Peyer's patch (tissue), 4 donors: ENCODE measurements around the gene TUBD1.

ENCODE experiments used
- POLR2A ChIP-seq, 2 donors: fragments of 450-650 bp; IDR thresholded peaks; one replicate each; pipeline ENCODE4 v1.5.1; 2017; ENCODE audit warnings: antibody characterized with exemption in 2 of 2, mild to moderate bottlenecking in 2 of 2, moderate library complexity in 2 of 2
- TF ChIP-seq, protein P1 (sequence below), 6 experiments: fragments of 450-650 bp in 4 of 6; fragments of 200-600 bp in 2 of 6; sonication (generic) in 1 of 6; IDR thresholded peaks; one replicate each; pipeline ENCODE4 v1.5.1; 2017 to 2019; ENCODE audit warnings: antibody characterized with exemption in 6 of 6, mild to moderate bottlenecking in 3 of 6, moderate library complexity in 1 of 6

DNA sequence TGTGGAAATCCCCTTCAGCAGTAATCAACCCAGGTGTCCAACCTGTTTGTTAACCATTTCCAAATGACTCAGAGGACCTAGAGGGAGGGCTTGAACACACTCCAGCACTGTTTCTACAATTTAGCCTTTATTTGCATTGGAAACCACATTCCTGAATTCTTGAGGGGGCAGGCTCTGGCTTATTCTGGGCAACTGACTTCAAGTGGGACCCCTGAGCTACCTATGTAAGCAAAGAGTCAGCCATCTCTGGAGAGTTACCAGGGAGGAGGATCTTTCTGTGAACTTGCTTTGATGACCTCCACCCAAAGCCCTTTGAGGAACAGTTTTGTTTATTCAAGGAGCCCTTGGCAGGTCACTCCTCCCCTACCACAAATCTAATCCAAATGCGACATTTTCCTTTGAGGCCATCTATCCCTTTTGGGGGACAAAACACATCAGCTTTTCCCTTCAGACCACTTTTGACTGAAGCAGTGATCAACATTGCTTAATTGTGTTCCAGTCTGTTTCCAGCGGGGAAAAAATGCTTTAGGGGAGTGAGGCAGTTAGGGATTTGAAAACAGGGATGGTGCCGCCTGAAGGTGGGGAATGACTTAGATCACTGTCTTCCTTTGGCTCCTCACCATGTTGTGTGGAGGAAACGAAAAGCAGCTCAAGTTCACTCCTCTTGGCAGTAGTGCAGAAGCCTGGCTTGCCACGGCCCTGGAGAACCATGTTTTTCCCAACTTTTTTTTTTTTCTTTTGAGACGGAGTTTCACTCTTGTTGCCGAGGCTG is 46.2 kb downstream of the TUBD1 start:
- TF ChIP-seq, protein P1, sequence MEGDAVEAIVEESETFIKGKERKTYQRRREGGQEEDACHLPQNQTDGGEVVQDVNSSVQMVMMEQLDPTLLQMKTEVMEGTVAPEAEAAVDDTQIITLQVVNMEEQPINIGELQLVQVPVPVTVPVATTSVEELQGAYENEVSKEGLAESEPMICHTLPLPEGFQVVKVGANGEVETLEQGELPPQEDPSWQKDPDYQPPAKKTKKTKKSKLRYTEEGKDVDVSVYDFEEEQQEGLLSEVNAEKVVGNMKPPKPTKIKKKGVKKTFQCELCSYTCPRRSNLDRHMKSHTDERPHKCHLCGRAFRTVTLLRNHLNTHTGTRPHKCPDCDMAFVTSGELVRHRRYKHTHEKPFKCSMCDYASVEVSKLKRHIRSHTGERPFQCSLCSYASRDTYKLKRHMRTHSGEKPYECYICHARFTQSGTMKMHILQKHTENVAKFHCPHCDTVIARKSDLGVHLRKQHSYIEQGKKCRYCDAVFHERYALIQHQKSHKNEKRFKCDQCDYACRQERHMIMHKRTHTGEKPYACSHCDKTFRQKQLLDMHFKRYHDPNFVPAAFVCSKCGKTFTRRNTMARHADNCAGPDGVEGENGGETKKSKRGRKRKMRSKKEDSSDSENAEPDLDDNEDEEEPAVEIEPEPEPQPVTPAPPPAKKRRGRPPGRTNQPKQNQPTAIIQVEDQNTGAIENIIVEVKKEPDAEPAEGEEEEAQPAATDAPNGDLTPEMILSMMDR (IDR thresholded peaks at IDR 0.05), result no peak
- TF ChIP-seq POLR2A (IDR thresholded peaks at IDR 0.05), result peak in 1 of 2 donors; percentile 24
